HCT116 (cell line): ENCODE data around the gene DOCK10. TPM values are rescaled to one million over a fixed set of nuclear protein-coding genes. Genes with fewer than 3 reads are reported as not detected.

ENCODE experiments used
- ATAC-seq: fragments of 200-7000 bp; cut with Tn5 transposase; 2 replicates; pipeline ENCODE4 v1.9.1; 2020; ENCODE audit warnings: mild to moderate bottlenecking, moderate library complexity
- BruUV-seq: library from RNA; stranded (reverse); fragments of 400-500 nt; replicated peaks from 2 replicates; lab custom pipeline; 2021; lab: Mats Ljungman, UMichigan
- CTCF ChIA-PET: fragments of 300-600 bp; sonication (Branson Sonifier 250); formaldehyde crosslinking; loops from one replicate; lab custom pipeline; 2021; ENCODE audit warnings: antibody characterized with exemption; lab: Charles Lee
- POLR2A ChIA-PET: fragments of 300-600, 350-600 bp; sonication (Branson Sonifier 250); formaldehyde crosslinking; loops from one replicate; lab custom pipeline; 2021; ENCODE audit warnings: antibody characterized with exemption; lab: Charles Lee
- RAD21 ChIA-PET, 2 experiments: fragments of 300-600 bp; sonication (Branson Sonifier 250); formaldehyde crosslinking; loops; one replicate each; lab custom pipeline; 2023; ENCODE audit warnings: low total read pairs in 2 of 2; ENCODE audit not compliant: uncharacterized antibody in 2 of 2, unreplicated experiment in 2 of 2, low non-redundant PET in 1 of 2; lab: Charles Lee
- DNase-seq: peaks from one replicate; pipeline ENCODE4 v3.0.0-alpha.2; 2010; ENCODE audit warnings: low read depth, low spot score
- H2AFZ ChIP-seq: fragments of 200-600 bp; shearing (Covaris generic), sonication (generic); 2 replicates; pipeline ENCODE4 v1.6.1; 2017; ENCODE audit warnings: low read depth, mixed run types, mixed read lengths, antibody characterized with exemption, low read length; ENCODE audit not compliant: poor library complexity, severe bottlenecking
- H3K27ac ChIP-seq: 2 replicates; pipeline ENCODE4 v1.5.1; 2012; ENCODE audit warnings: low read depth, low read length
- H3K27me3 ChIP-seq: fragments of 200-600 bp; sonication (generic); 2 replicates; pipeline ENCODE4 v1.6.1; 2016; ENCODE audit warnings: mixed run types, low read length, mixed read lengths; ENCODE audit not compliant: insufficient read depth
- H3K36me3 ChIP-seq, 2 experiments: fragments of 200-500 bp in 1 of 2; fragments of 200-600 bp in 1 of 2; sonication (Bioruptor generic) in 1 of 2; sonication (generic) in 1 of 2; 2 replicates each; pipeline versions ENCODE4 v1.5.1 to v1.6.1; 2014 to 2016; ENCODE audit warnings: low read length in 2 of 2, inconsistent platforms in 1 of 2, mixed read lengths in 1 of 2, mixed run types in 1 of 2; ENCODE audit not compliant: insufficient read depth in 2 of 2, control insufficient read depth in 1 of 2
- H3K4me1 ChIP-seq, 2 experiments: fragments of 200-600 bp in 1 of 2; sonication (generic) in 1 of 2; 2 replicates each; pipeline versions ENCODE4 v1.5.1 to v1.6.1; 2012 to 2017; ENCODE audit warnings: low read length in 2 of 2, inconsistent platforms in 1 of 2, mild to moderate bottlenecking in 1 of 2, mixed read lengths in 1 of 2, mixed run types in 1 of 2, moderate library complexity in 1 of 2; ENCODE audit not compliant: insufficient read depth in 2 of 2, control insufficient read depth in 1 of 2
- H3K4me2 ChIP-seq: fragments of 200-600 bp; sonication (generic); 2 replicates; pipeline ENCODE4 v1.6.1; 2017; ENCODE audit warnings: mixed run types, low read length, mixed read lengths
- H3K4me3 ChIP-seq, 2 experiments: fragments of 200-600 bp in 1 of 2; sonication (generic) in 1 of 2; replicated peaks in 1 of 2; 2 replicates each; pipeline ENCODE4 v1.5.1; 2011 to 2016; ENCODE audit warnings: low read length in 2 of 2, control low read depth in 1 of 2, low read depth in 1 of 2, mild to moderate bottlenecking in 1 of 2, mixed read lengths in 1 of 2, mixed run types in 1 of 2
- H3K79me2 ChIP-seq: fragments of 200-600 bp; sonication (generic); 2 replicates; pipeline ENCODE4 v1.6.1; 2017; ENCODE audit warnings: mild to moderate bottlenecking, mixed run types, low read length, moderate library complexity, mixed read lengths; ENCODE audit not compliant: insufficient read depth
- H3K9ac ChIP-seq: fragments of 200-600 bp; sonication (generic); 2 replicates; pipeline ENCODE4 v1.6.1; 2016; ENCODE audit warnings: low read length, mixed read lengths
- H3K9me2 ChIP-seq: fragments of 200-600 bp; sonication (generic), shearing (Covaris generic); 2 replicates; pipeline ENCODE4 v1.6.1; 2017; ENCODE audit warnings: mixed run types, mild to moderate bottlenecking, moderate library complexity; ENCODE audit not compliant: insufficient read depth
- H3K9me3 ChIP-seq, 2 experiments: fragments of 200-500 bp in 1 of 2; fragments of 200-600 bp in 1 of 2; sonication (Bioruptor generic) in 1 of 2; sonication (generic) in 1 of 2; 2 replicates each; pipeline ENCODE4 v1.6.1; 2014 to 2017; ENCODE audit warnings: low read length in 2 of 2, mixed read lengths in 2 of 2, inconsistent platforms in 1 of 2, low read depth in 1 of 2, mild to moderate bottlenecking in 1 of 2, mixed run types in 1 of 2, moderate library complexity in 1 of 2; ENCODE audit not compliant: control insufficient read depth in 1 of 2, insufficient read depth in 1 of 2
- H4K20me1 ChIP-seq: fragments of 200-600 bp; sonication (generic), shearing (Covaris generic); 2 replicates; pipeline ENCODE4 v1.6.1; 2017; ENCODE audit warnings: mixed run types, mild to moderate bottlenecking, moderate library complexity; ENCODE audit not compliant: insufficient read depth
- CBX3 ChIP-seq: IDR thresholded peaks from 2 replicates; pipeline ENCODE4 v1.6.1; 2012; ENCODE audit warnings: low read depth
- CEBPB ChIP-seq: IDR thresholded peaks from 2 replicates; pipeline ENCODE4 v1.6.1; 2012; ENCODE audit warnings: low read depth
- EGR1 ChIP-seq: IDR thresholded peaks from 2 replicates; pipeline ENCODE4 v1.6.1; 2012; ENCODE audit warnings: low read depth
- ELF1 ChIP-seq: IDR thresholded peaks from 2 replicates; pipeline ENCODE4 v1.6.1; 2012; ENCODE audit warnings: low read depth, borderline replicate concordance
- FOSL1 ChIP-seq: IDR thresholded peaks from 2 replicates; pipeline ENCODE4 v1.6.1; 2012; ENCODE audit warnings: low read depth
- POLR2A ChIP-seq: IDR thresholded peaks from 2 replicates; pipeline ENCODE4 v1.7.0; 2011; ENCODE audit warnings: borderline replicate concordance; ENCODE audit not compliant: insufficient read depth, insufficient read length; ENCODE audit errors: extremely low read depth
- POLR2AphosphoS5 ChIP-seq: IDR thresholded peaks from 2 replicates; pipeline ENCODE4 v1.6.1; 2011; ENCODE audit warnings: mild to moderate bottlenecking, low read depth, low read length, moderate library complexity
- RAD21 ChIP-seq: IDR thresholded peaks from 2 replicates; pipeline ENCODE4 v1.6.1; 2012; ENCODE audit warnings: low read depth, mild to moderate bottlenecking
- SIN3A ChIP-seq: IDR thresholded peaks from 2 replicates; pipeline ENCODE4 v1.6.1; 2012; ENCODE audit warnings: low read depth
- SP1 ChIP-seq: IDR thresholded peaks from 2 replicates; pipeline ENCODE4 v1.6.1; 2012; ENCODE audit warnings: low read depth
- SRF ChIP-seq: IDR thresholded peaks from 2 replicates; pipeline ENCODE4 v1.6.1; 2012; ENCODE audit warnings: low read depth
- TCF7L2 ChIP-seq: IDR thresholded peaks from 2 replicates; pipeline ENCODE4 v1.7.0; 2011; ENCODE audit warnings: borderline replicate concordance, inconsistent platforms; ENCODE audit not compliant: insufficient read depth, insufficient read length; ENCODE audit errors: extremely low read depth
- YY1 ChIP-seq: IDR thresholded peaks from 2 replicates; pipeline ENCODE4 v1.6.1; 2011; ENCODE audit warnings: low read length, low read depth, moderate library complexity, mild to moderate bottlenecking; ENCODE audit not compliant: insufficient replicate concordance; ENCODE audit errors: extremely low read depth
- ZFX ChIP-seq: fragments of 450-650 bp; IDR thresholded peaks from 2 replicates; pipeline ENCODE4 v1.6.1; 2017
- ZNF274 ChIP-seq: fragments of 200-500 bp; sonication (Bioruptor generic); IDR thresholded peaks from 2 replicates; pipeline ENCODE4 v1.6.1; 2014; ENCODE audit warnings: mild to moderate bottlenecking, low read depth, low read length, inconsistent platforms
- intact Hi-C: fragments of 100-400 bp; cut with micrococcal nuclease; formaldehyde crosslinking; loops from 2 replicates; pipeline ENCODE4 v1.10.0; 2022
- total RNA-seq: library from RNA; stranded (reverse); gene quantifications from one replicate; pipeline ENCODE4 v1.2.1, GENCODE V29; 2021; ENCODE audit not compliant: unreplicated experiment
- TF ChIP-seq, protein P1 (sequence below), 3 experiments: fragments of 200-600 bp in 1 of 3; sonication (generic) in 1 of 3; IDR thresholded peaks in 2 of 3; conservative IDR thresholded peaks in 1 of 3; 2 replicates each; pipeline ENCODE4 v1.5.1; 2012 to 2017; ENCODE audit warnings: low read depth in 2 of 3, low read length in 2 of 3, antibody characterized with exemption in 1 of 3, borderline replicate concordance in 1 of 3, control low read depth in 1 of 3, mild to moderate bottlenecking in 1 of 3, mixed read lengths in 1 of 3, mixed run types in 1 of 3, moderate library complexity in 1 of 3; ENCODE audit not compliant: insufficient read depth in 1 of 3
- TF ChIP-seq, protein P2 (sequence below): IDR thresholded peaks from 2 replicates; pipeline ENCODE4 v1.6.1; 2012

Gene DOCK10
- total RNA-seq, 1 experiment from 2014 or later: 0.54 TPM

DNA sequence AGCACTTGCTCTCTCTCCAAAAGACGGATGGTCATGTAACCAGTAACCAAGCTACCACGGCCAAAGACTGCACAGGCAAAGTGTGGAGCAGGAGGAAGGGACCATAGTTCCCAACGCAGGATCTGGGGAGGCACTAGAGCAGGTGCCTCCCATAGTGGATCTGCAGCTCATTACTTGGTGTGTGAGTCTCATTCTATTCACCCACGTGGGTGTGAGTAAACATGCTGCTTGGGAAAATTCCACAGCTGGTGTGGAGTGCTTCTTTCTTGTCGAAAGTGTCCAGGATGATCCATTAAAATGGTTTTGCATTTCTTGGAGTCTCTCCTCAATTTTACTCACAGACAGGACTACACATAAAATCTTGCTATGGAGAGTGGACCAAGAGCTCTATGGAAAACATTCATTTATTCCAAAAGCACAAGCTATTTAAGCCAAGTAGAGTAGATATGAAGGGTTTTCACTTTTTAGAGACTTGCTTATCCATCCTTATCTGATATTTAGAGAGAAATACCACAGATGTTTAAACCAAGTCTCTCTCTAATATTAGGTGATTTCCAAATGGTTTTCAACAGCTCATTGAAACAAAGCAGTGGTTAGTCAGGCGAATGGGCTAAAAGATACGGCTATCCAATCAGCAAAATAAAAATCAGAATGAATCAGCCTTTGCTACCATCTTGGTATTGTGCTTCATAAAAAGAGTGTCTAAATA, 221.8 kb downstream of the DOCK10 start:
- Histone ChIP-seq H3K79me2 (no peaks in the 10 kb centered on the region), H3K27ac (no peak overlapping the region), H3K4me3 (no peak overlapping the region), H3K4me2 (no peak overlapping the region), H3K36me3 (no peaks in the 10 kb centered on the region), H3K9ac (no peak overlapping the region), H3K9me3 (no peaks in the 10 kb centered on the region), H4K20me1 (no peaks in the 10 kb centered on the region), H3K4me1 (peaks cover 0 to 16% of the 10 kb centered on the region in 2 experiments; a peak in 2 of 4 replicates), H3K9me2 (no peaks in the 10 kb centered on the region), H2AFZ (no peak overlapping the region), H3K27me3 (no peaks in the 10 kb centered on the region)
- CTCF ChIA-PET: no interaction called here
- DNase-seq (no peak), ATAC-seq (no peak)
- intact Hi-C loops: no loop called here
- no TSS peak for BruUV-seq
- RAD21 ChIA-PET: no interaction called here
- POLR2A ChIA-PET: no interaction called here
- no peak for TF ChIP-seq EGR1
- TF ChIP-seq, protein P1, sequence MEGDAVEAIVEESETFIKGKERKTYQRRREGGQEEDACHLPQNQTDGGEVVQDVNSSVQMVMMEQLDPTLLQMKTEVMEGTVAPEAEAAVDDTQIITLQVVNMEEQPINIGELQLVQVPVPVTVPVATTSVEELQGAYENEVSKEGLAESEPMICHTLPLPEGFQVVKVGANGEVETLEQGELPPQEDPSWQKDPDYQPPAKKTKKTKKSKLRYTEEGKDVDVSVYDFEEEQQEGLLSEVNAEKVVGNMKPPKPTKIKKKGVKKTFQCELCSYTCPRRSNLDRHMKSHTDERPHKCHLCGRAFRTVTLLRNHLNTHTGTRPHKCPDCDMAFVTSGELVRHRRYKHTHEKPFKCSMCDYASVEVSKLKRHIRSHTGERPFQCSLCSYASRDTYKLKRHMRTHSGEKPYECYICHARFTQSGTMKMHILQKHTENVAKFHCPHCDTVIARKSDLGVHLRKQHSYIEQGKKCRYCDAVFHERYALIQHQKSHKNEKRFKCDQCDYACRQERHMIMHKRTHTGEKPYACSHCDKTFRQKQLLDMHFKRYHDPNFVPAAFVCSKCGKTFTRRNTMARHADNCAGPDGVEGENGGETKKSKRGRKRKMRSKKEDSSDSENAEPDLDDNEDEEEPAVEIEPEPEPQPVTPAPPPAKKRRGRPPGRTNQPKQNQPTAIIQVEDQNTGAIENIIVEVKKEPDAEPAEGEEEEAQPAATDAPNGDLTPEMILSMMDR (IDR thresholded peaks at IDR 0.05 in 2 of 3, conservative IDR thresholded peaks at IDR 0.05 in 1 of 3; ENCODE audit: borderline replicate concordance in 1 of 3, insufficient read depth in 1 of 3, low read depth in 2 of 3, low read length in 2 of 3): no peak
- TF ChIP-seq YY1: no peak
- TF ChIP-seq ZNF274: no peak
- no peak for TF ChIP-seq ZFX

- POLR2A ChIA-PET: no interaction called here
- Histone ChIP-seq H4K20me1 (no peaks in the 10 kb centered on the region), H3K9me2 (no peaks in the 10 kb centered on the region), H3K27me3 (no peaks in the 10 kb centered on the region), H3K36me3 (no peaks in the 10 kb centered on the region), H3K79me2 (no peaks in the 10 kb centered on the region), H3K4me1 (peaks cover 0 to 16% of the 10 kb centered on the region in 2 experiments; a peak in 2 of 4 replicates), H3K9ac (no peak overlapping the region), H3K4me2 (no peak overlapping the region), H2AFZ (no peak overlapping the region), H3K27ac (no peak overlapping the region), H3K9me3 (no peaks in the 10 kb centered on the region), H3K4me3 (no peak overlapping the region)
- BruUV-seq: no TSS peak
- ATAC-seq (no peak), DNase-seq (no peak)
- intact Hi-C loops: no loop called here
- TF ChIP-seq ZFX (no peak), CEBPB (no peak), ELF1 (no peak), RAD21 (no peak), CBX3 (no peak), POLR2AphosphoS5 (no peak), SP1 (no peak), SIN3A (no peak), FOSL1 (no peak), TCF7L2 (no peak), POLR2A (no peak), SRF (no peak)
- TF ChIP-seq, protein P1 (IDR thresholded peaks at IDR 0.05 in 2 of 3, conservative IDR thresholded peaks at IDR 0.05 in 1 of 3; ENCODE audit: borderline replicate concordance in 1 of 3, insufficient read depth in 1 of 3, low read depth in 2 of 3, low read length in 2 of 3): no peak
- TF ChIP-seq, protein P2, sequence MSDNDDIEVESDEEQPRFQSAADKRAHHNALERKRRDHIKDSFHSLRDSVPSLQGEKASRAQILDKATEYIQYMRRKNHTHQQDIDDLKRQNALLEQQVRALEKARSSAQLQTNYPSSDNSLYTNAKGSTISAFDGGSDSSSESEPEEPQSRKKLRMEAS: no peak
- RAD21 ChIA-PET: no interaction called here
- CTCF ChIA-PET: interaction anchor here (0.6 kb wide), 1 partner anchor 142 kb away, joined by 4 read pairs; no protein-coding TSS in a partner anchor
Measured at GRCh38 chr2:224819075-224819474, 223.2 kb downstream of the DOCK10 start.
